T-helper 1 cell (primary cell): ENCODE data around the gene EHD2.

Source experiments
- DNase-seq, 5 donors: peaks; one replicate each; pipeline ENCODE4 v3.0.0-alpha.2; 2012 to 2020

EHD2 gene

DNA sequence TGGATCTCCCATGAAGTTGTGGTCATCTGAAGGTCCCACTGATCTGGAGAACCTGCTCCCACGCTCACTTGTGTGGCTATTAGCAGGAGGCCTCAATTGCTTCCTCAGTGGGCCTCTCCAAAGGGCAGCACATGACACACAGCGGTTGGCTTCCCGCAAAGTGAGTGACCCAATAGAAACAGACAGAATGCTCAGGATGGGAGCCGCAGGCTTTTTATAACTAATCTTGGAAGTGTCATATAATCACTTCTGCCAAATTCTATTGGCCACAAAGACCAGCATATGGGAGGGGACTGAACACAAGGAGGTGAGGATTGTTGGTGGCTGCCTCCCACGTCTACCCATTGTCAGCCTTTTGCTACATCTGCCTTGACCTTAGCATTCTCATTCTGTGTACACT, 22.1 kb upstream of the EHD2 start:
- DNase-seq: no peak

DNA sequence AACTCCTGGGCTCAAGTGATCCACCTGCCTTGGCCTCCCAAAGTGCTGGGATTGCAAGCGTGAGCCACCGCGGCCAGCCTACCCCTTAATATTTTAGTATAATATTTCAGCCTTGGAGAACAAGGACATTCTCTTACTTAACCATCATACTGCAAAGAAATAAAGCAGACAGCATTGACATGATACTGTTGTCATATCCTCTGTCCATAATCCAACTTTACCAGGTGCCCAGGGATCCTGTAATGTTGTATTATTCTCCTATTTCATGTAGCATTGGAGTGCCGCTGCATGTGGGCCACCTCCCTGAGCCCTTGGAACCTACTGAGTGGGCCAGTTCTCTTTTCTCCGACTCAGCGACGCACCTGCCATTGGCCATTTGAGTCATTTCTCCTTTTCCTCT, 21.4 kb upstream of the EHD2 start:
- no peak for DNase-seq

DNA sequence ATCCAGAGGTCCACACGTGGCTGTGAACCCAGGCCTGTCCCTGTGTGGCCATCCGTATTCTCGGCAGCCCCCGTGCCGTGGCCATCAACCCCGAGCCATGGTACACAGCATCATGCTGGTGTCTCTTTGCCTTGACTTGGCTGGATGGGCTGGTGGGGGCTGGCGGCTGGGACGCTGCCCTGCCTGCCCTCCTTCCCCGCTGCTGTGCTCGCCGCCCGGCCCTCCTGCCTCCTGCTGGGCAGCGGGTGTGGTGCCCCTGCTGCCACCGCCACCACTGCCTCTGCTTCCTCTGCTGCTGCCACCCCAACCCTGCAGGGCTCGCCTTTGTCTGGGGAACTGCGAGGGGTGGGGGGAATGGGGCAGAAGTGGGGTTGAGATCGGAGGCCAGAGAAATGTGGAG, 19.7 kb upstream of the EHD2 start:
- DNase-seq: no peak

DNA sequence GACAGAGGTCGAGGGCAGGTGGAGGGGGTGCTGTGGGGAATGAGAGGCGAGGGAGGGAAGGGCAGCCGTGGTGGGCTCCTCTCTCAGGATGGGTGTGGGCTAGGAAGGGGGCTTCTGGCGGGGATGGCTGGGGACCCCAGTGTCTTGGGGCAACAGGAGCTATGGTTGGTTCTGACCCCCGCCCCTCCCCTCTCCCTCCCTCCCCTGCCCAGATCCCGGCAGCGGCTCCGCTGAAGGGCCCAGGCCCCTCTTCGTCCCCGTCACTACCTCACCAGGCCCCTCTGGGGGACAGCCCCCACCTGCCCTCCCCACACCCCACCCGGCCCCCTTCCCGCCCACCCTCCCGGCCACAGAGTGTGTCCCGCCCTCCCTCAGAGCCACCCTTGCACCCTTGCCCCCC, 19.3 kb upstream of the EHD2 start:
- DNase-seq: no peak

DNA sequence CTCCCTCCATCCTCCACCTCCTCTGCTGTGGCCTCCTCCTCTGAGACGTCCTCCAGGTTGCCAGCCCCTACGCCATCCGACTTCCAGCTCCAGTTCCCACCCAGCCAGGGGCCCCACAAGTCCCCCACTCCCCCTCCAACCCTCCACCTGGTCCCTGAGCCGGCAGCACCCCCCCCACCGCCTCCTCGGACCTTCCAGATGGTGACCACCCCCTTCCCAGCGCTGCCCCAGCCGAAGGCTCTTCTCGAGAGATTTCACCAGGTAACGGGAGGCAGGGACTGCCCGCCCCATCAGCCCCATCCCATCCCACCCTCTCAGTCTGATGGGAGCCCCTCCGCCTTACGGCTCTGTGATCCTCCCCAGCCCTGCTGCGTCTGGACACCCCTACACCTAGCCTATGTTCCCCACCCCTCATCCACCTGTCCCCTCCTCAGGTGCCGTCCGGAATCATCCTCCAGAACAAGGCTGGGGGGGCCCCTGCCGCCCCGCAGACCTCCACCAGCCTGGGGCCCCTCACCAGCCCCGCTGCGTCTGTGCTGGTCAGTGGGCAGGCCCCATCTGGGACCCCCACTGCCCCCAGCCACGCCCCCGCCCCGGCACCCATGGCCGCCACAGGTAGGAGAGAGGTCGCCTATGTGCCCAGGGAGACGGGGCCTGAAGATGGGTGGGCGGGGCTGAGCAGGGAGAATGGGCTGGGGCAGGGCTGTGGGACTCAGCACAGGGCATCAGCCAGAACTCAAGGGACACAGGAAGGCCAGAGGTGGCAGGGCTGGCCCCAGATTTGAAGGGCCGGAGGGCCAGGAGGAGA, 18.6 kb upstream of the EHD2 start:
- DNase-seq: no peak

GRCh38 chr19:47695533-47696262, 17.5 kb upstream of the EHD2 start:
- no peak for DNase-seq

- DNase-seq: no peak
Measured at GRCh38 chr19:47696635-47697034, 16.6 kb upstream of the EHD2 start.

- DNase-seq: peak in 4 of 5 donors; percentile 39 to 51 (median 39)
Measured at GRCh38 chr19:47697863-47698609, 15.2 kb upstream of the EHD2 start.

- DNase-seq: no peak
Measured at GRCh38 chr19:47698631-47699359, 14.4 kb upstream of the EHD2 start.

- peak in 3 of 5 donors; percentile 33 to 42 (median 38) for DNase-seq
Measured at GRCh38 chr19:47699360-47699917, 13.8 kb upstream of the EHD2 start.

- no peak for DNase-seq
Measured at GRCh38 chr19:47700934-47701716, 12.1 kb upstream of the EHD2 start.

GRCh38 chr19:47701717-47702552, 11.3 kb upstream of the EHD2 start:
- no peak for DNase-seq

DNA sequence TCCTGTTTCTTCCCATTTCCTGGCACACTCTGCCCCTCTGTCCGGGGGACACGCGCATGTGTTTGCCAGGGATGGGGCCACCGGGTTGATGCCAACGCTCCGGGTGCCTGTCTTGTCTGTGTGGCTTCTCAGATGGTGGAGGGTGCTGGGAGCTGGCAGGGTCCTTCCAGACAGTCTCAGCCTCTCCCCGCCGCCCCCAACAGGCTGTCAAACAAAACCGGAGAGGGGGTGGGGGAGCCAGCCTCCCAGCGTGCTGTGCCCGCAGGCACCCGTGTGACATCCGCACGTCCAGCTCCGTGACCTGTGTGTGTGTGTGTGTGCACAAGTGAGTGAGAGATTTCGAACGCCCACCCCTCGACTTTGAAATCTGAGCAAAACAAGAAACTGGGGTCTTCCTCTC, 10.6 kb upstream of the EHD2 start:
- DNase-seq: no peak

DNA sequence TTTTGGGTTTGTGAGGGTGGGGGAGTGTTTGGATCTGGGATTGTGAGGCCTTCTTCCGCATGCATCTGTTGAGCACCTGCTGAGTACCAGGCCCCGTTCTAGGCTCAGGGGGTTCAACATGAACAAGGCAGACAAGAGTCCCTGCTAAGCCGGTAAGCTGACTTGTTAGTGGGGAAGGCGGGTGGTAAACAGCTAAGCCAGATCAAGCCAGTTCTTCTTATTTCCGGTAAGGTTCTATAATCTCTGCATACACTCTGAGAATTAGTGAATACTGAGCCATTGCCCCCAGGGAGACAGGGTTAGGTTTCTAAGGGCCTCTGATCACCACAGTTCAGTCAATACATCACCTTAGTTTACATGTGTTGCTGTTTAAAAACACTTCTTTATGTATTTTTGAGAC, 9.9 kb upstream of the EHD2 start:
- no peak for DNase-seq

GRCh38 chr19:47704024-47704423, 9.2 kb upstream of the EHD2 start:
- DNase-seq: no peak

DNA sequence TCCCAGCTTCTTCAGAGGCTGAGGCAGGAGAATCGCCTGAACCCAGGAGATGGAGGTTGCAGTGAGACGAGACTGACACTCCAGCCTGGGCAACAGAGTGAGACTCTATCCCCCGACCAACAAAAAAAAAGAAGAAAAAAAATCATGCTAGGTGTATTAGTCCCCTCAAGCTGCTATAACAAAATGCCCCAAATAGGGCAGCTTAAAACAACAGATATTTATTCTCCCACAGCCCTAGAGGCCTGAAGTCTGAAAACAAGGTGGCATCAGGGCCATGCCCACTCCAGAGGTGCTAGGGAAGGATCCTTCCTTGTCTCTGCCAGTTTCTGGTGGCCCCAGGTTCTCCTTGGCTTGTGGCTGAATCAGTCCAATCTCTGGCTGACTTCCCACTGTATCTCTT, 8.6 kb upstream of the EHD2 start:
- DNase-seq: no peak

DNA sequence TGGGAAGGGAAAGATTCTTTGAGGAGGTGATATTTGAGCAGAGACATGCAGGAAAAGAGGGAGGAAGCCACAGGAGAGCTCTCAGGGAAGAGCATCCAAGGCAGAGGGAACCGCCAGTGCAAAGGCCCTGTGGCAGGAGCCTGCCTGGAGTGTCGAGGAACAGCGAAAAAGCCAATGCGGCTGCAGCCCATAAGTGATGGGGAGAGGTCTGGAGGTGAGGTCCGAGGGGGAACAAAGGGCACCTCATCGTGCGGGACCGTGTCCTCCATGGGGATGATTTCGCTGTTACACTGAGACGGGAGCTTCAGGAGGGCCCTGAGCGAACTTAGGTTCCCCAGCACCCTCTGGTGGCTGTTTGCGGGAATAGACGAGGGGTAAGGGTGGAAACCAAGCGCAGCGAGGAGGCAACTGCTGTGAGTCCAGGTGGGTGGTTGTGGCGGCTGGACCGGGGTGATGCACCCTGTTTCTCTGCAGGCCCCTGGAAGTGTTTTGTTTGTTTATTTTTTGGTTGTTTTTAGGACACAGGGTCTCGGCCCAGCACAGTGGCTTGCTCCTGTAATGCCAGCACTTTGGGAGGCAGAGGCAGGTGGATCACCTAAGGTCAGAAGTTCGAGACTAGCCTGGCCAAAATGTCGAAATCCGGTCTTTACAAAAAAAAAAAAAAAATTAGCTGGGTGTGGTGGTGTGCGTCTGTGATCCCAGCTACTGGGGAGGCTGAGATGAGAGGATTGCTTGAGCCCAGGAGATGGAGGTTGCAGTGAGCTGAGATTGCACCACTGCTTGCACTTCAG, 5.9 kb upstream of the EHD2 start:
- DNase-seq: peak in 4 of 5 donors; percentile 45 to 71 (median 57)

- DNase-seq: no peak
Measured at GRCh38 chr19:47711652-47712242, 1.5 kb upstream of the EHD2 start.

DNA sequence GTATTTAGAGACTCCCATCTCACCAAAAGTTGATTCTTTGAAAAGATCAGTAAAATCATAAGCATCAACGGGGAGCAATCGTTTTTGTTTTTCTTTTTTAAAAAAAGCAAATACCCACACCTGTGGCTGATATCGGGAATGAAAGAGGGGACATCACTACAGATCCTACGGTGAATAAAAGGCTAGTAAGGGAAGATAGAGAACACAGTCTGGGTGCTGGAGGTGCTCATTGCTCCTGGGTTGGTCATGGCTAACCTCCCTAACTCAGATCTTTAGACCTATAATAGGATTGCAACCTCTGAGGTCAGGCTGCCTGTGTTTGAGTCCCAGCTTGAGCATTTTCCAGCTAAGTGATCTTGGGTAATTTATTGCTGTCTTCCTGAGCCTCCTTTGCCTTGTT, 1.1 kb downstream of the EHD2 start:
- DNase-seq: no peak
